NCI-H2081 (cell line): ENCODE data around the gene CPSF7.
"Not testable (repeated sequence)": the region's sequence is repeated elsewhere in the genome, so short reads cannot be mapped to it uniquely, and the experiment has no call there.

ENCODE experiments used
- DNase-seq, 2 experiments: peaks; one replicate each; lab custom pipeline; 2025; lab: John Stamatoyannopoulos, UW

Gene CPSF7

DNA sequence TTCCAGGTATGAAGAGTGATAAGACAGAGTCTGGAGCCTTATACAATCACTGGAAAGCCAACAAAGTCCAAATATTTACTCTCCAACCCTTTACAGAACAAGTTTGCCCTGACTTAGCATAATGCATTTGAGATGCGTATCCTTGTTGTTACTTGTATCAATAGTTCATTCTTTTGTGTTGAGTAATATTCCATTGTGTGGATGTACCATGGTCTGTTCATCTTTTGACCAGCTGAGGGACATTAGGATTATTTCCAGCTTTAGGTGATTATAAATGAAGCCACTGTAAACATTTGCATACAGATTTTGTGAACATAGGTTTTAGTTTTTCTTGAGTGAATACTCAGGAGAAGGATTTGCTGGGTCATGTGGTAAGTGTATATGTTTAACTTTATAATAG, 9.8 kb upstream of the CPSF7 start:
- DNase-seq, result no peak

DNA sequence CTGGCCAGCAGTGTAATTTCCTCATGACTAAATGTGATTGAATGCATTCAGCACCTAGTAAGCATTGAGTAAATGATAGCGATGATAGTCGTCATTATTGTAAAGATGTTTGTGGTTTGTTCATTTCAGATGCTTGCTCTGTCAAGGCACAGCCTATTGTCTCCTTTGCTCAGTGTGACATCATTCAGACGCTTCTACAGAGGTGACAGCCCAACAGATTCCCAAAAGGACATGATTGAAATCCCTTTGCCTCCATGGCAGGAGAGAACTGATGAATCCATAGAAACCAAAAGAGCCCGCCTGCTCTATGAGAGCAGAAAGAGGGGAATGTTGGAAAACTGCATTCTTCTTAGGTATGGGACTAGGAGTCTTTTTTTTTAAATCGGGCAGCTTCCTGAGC, 7.7 kb upstream of the CPSF7 start:
- DNase-seq, result no peak

DNA sequence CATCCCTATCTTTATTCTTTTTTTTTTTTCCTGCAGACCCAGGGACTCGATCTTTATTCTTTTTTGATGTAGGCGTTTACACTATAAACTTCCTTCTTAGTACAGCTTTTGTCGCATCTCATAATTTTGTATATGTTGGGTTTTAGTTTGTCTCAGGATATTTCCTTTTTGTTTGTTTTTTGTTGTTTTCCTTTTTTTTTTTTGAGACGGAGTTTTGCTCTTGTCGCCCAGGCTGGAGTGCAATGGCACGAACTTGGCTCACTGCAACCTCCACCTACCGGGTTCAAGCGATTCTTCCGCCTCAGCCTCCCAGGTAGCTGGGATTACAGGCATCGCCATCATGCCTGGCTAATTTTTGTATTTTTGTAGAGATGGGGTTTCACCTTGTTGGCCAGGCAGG, 1.1 kb upstream of the CPSF7 start:
- not testable (repeated sequence) for DNase-seq

DNA sequence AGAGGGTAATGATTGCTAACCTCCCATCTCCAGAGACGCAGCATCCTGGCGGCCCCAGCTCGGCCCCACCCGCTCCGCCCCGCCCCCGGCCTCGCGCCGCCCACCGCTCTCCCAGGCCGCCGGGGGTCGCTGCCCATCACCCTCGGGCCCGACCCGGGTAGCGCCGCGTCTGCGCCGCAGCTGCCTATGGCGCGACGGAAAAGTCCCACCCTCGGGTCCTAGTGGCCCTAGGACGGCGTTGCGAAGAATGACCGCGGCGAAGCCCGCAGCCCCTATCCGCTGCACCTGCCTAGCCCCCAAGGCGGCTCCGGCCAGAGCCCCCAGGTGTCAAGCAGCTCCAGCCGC, 457 bp downstream of the CPSF7 start:
- DNase-seq, result peak; percentile 10 to 62

DNA sequence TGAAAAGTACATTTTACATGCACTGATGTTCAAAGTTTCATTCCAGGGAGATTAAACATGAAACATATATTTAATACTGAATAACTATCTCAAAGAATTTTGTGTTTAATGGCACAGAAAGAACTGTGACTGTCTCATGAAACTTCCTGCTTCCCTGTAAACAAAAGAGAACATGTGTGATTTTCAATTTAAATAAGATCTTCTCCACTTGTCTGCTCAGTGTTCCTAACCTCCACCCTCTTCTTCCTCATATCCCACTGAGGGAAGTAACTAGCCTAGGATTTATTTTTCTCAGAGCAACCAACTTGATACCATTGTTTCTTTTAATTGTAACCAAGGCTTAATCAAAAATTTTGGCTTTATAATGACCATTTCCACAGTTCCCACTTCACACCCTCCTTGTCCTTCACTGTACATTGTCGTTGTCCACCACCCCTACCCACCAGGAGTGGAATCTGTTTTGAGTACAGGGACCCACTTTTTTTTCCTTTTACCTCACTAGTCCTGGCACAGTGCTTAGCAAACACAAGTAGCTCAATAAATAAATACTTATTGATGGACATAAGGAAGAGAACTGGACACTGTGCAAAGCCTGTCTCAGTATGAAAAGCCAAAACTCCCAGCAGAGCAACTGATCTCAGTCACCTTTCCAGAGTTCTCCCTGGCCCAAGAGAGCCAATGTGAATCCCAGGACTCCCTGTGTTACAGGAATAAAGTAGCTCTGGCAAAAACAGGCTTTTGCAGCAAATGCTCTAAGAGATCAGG, 4.2 kb downstream of the CPSF7 start:
- DNase-seq, result no peak

DNA sequence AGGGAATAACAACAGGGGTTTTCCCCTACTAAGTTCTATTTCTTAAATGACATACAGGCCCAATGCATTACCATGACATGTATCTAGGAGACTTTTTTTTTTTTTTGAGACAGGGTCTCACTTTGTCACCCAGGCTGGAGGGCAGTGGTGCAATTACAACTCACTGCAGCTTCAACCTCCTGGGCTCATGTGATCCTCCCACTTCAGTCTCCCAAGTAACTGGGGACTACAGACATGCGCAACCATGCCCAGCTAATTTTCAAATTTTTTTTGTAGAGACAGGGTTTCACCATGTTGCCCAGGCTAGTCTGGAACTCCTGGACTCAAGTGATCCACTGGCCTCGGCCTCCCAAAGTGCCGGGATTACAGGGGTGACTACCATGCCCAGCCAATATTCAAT, 7.5 kb downstream of the CPSF7 start:
- no peak for DNase-seq

DNA sequence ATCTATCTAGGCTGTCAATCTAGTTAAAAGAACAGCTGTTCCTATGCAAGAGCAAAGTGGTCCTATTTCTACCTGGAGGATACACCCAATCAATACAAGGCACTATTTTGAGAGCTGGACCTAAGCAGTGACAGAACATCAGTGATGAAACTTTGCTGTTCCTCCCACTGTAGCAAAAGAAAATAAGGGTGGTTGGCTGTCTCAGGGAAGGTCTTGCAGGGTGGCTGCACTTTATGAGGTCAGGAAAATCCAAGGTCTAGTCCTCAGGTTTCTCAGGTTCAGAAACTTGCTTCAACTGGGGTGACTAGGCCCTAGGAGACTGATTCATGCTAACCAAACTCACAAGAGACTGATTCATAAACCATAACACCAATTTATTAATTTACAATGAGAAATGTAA, 11.6 kb downstream of the CPSF7 start:
- no peak for DNase-seq

DNA sequence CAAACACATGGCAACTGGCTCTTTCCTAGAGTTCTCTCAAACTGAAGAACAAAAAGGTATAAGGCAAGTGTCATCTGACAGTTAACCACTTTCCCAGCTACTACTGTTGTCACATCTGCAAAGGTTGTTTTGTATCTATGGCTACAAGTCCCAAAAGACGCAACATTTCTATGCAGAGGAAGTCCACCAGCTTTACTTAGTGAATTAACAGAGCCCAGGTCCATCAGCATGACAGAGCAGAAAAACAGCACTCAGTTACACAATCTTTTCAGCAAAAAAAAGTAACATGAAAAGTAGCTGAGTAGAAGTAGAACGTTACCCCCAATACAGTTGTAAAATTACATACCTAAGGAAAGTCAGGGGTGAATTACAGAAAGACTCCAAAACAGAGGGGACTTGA, 12.1 kb downstream of the CPSF7 start:
- no peak for DNase-seq

DNA sequence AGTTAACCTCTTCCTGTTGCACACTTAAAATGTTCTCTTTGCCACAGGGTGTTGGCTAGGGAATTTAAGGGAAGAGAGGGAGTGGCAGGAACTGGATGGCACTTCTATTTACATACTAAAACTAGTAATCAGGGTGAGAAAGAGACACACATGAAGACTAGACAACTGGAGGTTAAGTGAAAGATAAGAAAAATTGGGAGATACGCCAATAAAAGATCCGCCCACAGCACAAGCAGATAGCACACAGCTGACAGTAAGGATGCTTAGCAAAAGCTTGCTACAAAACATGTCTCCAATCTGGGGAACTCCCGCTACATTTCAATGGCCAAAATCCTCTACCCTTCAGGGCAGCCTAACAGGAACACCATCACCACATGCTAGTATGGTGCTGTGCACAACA, 12.8 kb downstream of the CPSF7 start:
- DNase-seq, result no peak

DNA sequence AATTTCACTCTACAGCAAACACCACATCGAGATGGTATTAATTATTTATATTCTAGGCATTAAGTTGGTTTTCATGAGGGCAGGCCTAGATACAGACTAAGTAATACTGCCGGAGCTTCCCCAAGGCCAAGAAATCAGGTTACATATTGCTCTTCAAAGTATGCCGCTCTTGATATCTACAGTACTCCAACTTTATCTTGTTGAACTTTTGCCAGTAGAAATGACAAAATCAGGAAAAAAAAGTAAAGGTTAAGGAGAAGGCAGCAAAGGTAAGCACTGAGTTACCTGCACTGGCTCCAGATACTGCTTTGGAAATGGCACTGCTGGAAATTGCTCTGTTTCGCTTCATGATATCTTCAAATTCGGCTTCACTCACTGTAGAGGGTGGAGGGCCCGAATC, 14.4 kb downstream of the CPSF7 start:
- DNase-seq, result no peak

DNA sequence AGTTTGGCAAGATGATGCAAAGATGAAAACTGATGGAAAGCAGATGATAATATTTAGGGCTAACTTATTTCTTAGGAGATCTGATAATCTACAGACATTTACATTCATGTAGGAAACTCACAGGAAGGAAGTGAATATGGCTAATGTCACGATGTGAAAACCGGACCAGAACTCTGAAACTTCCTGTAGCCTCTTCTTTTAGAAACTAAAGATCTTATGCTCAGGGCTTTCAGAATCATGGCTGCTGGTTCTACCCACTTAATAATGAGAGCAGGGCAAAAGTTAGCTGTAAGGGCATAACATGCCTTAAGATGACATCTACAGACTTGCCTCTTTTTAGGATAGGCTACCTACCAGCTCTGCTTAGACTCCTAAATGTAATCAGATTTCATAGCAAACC, 15.2 kb downstream of the CPSF7 start:
- no peak for DNase-seq

DNA sequence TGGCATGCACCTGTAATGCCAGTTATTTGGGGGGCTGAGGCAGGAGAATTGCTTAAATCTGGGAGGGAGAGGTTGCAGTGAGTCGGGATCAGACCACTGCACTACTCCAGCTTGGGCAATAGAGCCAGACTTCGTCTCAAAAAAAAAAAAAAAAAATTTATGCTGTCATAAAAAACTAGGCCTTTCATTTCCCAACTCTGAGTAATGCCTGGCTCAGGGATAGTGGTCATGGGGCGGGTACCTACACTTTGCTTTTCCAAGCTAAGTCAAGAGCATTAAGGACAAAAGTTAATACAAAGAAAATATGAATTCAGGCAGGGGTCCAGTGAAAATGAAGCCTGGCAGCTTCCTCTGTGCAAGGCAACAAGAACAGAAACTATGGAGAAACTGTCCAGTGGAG, 16.3 kb downstream of the CPSF7 start:
- no peak for DNase-seq

DNA sequence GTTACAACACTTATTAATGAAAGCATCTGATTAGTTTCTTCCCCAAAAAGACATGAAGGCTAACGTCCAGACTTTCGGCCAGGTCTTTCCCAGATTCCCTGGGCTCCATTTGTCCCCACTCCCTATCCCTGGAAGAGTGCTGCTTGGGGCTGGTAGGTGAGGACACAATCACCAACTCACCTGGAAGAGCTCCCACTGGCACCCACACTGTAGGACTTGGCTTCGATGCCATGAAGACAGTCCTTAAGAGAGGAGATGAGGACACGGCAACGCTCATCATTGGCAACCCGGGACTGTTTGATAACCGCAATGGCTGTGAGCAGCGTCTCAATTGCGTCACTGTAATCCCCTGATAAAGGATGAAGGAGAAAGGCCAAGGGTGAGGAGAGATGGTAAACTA, 18.2 kb downstream of the CPSF7 start:
- DNase-seq, result no peak

DNA sequence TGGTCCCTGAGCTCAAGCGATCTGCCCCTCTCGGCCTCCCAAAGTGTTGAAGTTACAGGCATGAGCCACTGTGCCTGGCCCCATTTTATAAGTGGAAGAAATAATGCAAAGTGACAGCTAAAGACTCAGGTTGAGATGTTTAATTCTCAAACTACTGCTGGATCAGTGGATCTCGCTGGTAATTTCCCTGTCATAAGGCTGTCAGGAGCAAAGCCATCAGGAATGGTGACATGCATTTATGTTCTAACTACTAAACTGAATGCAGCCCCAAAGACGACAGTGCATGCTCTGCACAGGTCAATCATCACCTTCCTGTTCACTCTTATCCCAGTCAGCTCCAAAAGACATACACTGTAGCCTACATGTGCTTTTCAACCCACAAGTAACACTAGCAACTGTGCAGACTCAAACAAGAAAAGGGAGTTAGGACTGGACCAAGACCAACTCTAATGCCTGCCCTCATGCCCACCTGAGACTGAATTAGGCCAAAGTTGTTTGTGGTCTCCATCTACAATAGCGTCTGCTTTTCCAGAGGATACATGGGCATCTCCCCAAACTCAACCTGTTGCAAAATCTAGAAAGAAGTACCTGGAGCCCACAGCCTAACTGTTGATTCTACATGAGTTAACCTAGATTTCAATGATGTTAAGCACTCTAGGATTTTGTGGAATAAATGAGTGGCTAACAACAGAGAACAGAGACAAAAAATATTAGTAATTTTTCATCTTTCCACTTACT, 22.6 kb downstream of the CPSF7 start:
- DNase-seq, result no peak

DNA sequence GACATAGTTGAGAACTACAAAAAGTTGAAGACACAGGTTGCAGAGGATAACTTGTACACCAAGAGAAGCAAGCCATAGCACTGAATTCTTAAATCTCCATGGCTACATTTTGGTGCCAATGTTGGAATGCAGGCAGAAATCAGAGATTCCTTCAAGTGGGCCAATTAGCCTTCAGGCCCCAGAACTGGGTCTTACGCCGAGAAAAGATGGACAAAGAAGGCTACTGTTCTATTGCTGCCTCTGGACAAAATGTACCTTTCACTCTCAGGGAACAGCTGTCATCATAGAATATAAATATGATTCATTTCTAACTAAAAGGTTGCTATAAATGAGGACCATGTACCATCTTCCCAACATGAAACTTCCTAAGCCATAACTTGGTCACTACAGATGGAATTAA, 23.7 kb downstream of the CPSF7 start:
- DNase-seq, result no peak

DNA sequence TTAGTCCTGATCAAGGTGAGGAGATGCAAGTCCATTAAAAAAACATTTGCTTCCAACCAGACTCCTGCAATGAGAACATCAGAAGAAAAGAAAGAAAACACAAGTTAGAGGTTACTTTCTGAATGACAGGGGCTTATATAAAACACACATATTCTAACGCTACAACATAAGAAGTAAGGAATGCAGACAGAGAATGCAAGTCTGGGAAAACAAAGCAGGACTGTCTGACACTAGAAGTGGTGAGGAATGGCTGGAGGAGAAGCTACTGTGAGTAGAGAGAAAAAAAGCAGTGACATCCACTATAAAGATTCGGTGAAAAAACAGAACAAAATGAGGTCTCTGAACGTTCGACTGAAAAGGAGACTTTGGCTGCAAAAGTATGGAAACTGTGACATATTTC, 25.1 kb downstream of the CPSF7 start:
- DNase-seq, result no peak

DNA sequence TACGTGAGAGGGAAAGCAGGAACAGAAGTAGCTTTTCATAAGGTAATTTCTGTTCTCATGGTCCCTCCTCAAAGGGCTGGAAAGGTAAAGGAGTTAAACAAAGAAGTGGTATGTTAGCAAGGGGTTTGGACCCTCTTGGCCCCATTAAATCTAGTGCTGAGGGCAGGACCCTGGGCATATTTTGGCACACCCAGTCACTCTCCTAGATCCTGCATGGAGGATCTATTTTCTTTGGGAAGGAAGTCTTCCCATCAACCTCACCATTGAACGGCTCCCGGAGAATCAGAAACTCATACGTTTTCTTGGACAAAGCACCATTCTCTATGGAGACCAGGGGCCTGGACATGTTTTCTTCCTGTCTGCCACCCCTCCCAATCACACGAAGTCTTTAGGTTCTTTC, 25.7 kb downstream of the CPSF7 start:
- DNase-seq, result no peak

DNA sequence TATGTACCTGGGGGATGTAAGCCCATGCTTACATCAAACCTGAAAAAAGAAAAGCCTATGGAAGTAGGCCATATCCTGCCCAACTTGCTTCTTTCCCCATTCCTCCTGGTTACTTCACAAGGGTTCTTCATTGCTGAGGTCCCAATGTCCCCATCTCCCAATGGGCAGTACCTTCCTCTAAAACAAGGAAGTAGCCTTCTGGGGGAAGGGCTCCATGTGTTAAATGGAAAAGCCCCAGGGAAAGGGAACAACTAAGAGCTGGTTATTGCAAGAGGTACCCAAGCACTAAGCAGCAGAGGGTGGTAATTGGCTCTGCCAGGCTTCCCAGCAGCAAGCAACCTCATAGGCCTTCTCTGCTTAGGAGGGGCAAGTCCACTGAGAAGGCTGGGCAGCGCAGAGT, 26.1 kb downstream of the CPSF7 start:
- no peak for DNase-seq

DNA sequence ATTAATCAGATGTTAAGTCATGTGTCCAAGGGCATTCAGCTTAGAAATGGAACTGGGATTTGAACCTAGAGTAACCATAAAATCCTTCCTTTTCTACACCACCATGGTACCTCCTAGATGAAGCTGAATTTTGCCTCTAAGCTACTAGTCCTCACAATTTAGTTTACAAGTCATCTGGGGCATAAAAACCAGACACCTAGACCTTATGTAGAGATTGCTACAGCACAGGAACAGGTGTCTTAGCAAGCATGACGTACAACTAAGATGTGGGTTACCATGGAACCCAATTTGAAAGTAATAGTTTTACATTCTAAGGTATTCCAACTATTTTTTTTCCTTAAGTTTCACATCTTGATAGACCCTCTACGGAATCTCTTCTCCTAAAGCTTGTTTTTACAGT, 28.2 kb downstream of the CPSF7 start:
- DNase-seq, result no peak

DNA sequence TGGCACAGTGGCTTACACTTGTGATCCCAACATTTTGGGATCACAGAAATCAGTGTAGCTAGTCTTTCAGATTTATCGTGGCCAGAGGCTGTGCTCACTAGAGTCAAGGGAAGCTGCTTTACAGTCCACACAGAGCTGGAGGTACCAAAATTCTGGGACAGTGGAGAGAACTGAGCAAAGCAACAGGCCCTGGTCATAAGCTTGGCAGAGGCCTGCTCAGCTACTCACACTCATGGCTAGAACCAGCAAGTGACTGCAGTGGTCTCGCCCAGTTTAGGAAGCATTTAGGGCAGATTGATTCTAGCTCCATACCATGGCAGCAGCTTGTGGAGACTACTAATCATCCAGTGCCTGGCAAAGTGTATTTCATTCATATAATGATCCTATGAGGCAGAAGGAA, 28.6 kb downstream of the CPSF7 start:
- DNase-seq, result no peak

DNA sequence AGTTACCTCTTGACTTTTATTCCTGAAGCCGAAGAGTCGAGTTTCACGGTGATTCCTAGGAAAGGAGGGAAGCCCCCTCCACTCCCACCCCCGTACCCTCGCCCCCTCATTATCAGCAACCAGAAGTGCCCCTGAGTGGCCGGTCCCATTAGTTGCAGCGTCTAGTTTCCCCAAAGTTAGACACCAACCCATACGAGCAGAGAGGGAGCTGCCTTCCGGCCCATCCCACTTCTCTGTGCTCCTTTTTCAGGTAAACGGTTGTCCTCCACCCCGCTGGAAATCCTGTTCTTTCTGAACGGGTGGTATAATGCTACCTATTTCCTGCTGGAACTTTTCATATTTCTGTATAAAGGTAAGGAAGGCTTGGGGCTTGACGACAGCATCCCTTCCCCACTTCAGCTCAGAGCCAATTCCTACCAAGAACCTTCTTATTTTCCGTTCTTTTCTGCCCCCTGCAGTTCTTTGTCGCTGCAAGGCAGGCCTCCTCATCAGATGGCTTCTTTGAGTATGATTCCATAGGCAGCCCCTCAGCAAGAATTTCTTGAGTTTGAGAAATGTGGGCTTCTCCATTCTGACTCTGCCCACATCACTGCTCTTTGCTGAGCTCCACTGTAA, 36.7 kb downstream of the CPSF7 start:
- no peak for DNase-seq

DNA sequence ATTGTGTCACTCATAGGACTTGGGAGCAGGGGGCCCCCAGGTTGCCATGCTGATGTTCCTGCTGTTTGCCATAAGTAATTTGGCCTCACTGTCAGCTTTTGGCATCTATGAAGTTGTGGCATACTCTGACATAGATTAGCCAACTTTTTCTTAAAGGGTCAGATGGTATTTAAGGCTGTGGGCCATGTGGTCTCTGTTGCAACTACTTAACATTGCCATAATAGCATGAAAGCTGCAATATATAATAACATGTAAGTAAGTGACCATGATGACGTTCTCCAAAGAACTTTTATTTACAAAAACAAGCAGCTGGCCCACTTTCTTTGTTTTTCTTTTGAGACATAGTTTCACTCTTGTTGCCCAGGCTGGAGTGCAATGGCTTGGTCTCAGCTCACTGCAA, 39.6 kb downstream of the CPSF7 start:
- DNase-seq, result no peak
